ENCODE results near the gene KRTAP9-2.
"Not testable (repeated sequence)": the region's sequence is repeated elsewhere in the genome, so short reads cannot be mapped to it uniquely, and the experiment has no call there.

KRTAP9-2 gene, protein sequence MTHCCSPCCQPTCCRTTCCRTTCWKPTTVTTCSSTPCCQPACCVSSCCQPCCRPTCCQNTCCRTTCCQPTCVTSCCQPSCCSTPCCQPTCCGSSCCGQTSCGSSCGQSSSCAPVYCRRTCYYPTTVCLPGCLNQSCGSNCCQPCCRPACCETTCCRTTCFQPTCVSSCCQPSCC

DNA sequence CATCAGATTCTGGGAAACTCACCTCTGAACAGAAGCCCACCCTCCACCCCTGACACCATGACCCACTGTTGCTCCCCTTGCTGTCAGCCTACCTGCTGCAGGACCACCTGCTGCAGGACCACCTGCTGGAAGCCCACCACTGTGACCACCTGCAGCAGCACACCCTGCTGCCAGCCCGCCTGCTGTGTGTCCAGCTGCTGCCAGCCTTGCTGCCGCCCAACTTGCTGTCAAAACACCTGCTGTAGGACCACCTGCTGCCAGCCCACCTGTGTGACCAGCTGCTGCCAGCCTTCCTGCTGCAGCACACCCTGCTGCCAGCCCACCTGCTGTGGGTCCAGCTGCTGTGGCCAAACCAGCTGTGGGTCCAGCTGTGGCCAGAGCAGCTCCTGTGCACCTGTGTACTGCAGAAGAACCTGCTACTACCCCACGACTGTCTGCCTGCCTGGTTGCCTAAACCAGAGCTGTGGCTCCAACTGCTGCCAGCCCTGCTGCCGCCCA is at the start of gene KRTAP9-2:
Gene KRTAP9-2, plus strand, starts transcription at position 51 of the 498 bp plus-strand sequence. Its CDS starts 7 bp downstream, at position 58.
- DNase-seq: not testable (repeated sequence)

DNA sequence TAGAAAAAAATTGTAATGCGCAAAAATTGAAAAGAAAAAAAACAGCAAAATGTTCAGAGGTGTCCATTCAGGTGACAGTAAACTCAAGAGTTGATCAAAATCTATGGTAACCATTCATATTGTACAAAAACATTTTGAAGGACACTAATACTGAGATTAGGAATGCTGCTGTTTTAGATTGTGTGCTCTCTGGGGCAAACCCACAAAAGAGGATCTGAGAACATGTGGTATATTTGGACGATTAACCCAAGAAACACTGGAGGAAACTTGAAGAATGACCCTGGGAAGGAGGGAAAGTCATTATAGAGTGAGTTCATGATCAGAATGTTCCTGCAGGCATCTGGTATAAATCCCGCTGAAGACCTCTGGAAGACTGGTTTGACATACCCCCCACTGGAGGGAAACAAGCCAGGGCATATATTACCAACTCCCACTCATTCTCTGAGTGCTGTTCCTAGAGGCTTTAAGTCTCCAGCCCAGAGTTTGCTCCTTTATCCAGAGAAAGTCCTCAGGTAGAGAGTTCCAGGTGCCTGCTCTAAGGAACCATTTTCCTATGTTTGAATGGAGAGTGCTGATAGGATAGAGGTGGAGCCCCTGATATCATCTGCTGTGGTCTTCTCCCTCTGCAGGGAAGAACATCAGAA is 49.6 kb upstream of the KRTAP9-2 start:
- no peak for DNase-seq

DNA sequence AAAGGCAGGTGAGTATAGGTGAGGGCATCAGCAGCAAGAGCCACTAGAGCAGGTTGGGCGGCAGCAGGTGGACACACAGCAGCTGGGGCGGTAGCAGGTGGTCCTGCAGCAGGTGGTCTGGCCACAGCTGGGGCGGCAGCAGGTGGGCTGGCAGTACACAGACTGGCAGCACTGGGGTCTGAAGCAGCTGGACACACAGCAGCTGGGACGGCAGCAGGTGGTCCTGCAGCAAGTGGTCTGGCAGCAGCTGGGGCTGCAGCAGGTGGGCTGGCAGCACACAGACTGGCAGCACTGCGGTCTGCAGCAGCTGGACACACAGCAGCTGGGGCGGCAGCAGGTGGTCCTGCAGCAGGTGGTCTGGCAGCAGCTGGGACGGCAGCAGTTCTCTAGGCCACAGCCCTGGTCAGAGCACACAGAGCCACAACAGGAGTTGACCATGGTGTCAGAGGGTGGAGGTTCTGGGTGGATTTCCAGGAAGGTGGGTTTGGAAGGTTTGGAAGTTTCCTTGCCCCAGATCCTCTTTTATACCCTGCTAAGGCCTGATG is 48.6 kb upstream of the KRTAP9-2 start, which contains the start of gene KRTAP4-2:
Gene KRTAP4-2, minus strand, starts transcription at position 495 of the 545 bp plus-strand sequence. Its CDS starts 57 bp downstream, at position 438.
- DNase-seq: no peak

DNA sequence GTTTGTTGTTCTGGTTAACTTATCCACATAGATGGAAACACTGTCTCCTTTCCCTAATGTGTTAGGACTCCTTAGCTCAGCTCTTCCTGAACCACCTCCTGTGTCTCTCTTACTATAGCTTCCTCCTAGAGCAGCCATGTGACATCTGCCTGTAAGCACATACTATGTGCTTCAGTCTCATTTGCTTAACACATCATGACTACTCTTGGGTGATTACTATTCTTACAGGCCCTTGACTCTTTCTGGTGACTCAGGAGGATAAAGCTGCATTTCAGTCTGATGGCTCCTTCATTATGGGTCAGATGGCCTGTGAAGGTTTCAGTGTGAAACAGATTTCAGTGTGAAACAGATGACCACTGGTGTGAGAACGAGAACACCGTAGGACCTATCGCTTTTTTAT is 48.1 kb upstream of the KRTAP9-2 start:
- DNase-seq: no peak

DNA sequence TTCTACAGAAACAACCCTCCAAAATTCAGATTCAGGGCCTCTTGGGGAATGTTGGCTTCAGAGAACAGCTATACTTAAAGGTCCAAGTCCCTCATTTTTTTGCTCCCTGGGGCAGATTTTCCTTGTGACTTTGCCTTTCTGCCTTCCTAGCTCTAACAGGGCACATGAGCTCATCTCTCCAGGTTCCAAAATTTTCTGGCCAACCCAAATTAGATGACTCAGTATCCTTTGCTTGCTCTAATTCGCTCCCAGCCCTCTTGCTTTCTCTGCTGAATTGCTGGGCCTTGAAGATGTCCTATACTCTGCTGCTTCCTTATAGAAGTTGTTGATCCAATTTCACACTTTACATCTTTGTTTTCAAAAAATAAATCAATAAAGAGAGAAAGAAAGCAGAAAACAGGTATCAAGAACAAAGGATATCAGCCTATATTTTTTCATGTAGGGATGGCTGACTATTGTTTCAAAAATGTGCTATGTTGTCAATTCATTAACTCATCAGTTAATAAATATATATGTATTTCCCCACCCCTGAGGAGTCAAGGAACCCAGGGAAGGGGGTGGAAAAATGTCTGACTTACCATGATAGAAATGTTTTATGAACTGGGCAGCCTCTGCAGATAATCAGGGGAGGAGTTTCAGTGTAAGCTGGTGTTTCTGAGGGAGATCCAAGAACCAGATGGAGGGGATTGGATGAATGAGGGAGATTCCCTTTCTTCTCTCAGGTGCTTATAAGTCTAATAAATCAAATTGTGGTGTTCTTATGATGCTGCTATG is 47.4 kb upstream of the KRTAP9-2 start:
- no peak for DNase-seq

DNA sequence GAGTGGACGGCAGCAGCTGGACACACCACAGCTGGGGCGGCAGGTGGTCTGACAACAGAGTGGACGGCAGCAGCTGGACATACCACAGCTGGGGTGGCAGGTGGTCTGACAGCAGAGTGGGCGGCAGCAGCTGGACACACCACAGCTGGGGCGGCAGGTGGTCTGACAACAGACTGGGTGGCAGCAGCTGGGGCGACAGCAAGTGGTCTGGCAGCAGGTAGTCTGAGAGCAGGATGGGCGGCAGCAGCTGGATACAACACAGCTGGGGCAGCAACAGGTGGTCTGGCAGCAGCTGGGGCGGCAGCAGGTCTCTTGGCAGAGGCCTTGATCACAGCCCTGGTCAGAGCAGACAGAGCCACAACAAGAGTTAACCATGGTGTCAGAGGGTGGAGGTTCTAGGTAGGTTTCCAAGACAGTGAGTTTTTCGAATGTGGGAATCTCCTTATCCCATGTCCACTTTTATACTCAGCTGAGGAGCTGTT is 41.9 kb upstream of the KRTAP9-2 start, which contains the start of gene KRTAP4-1:
Gene KRTAP4-1, minus strand, starts transcription at position 432 of the 482 bp plus-strand sequence. Its CDS starts 57 bp downstream, at position 375.
- DNase-seq: no peak

DNA sequence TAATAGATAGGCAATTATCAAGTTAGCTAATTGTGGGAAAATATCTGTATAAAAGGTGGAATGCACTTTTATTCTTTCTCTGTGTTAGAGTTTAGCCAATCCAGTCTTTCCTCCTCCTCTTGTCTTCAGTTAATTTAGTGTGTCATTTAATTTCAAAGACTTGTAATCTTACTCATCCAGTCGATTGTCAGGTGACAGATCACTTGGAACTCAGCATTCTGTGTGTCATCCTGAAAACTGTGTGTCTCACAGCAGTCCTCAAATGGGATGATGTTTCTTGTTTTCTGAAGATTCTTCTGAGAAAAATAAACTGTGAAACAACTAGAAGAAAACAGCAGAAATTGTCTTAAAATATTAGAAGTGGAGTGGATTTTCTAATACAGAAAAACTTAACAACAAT is 41.4 kb upstream of the KRTAP9-2 start:
- no peak for DNase-seq

DNA sequence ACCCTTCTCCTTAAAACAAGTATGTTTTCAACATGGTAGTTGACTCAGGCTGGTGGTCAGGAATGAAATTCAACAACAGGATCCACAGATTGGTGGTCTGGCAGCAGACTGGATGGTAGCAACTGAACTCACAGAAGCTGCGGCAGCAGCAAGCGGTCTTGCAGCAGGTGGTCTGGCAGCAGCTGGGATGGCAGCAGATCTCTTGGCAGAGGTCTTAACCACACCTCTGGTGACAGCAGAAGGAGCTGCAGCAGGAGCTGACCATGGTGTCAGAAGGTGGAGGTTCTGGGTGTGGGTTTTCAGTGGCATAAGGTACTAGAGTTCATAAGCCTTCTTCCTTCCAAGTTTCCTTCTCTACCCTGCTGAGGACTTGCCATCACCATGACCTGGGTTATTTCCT is 39.6 kb upstream of the KRTAP9-2 start:
- no peak for DNase-seq

DNA sequence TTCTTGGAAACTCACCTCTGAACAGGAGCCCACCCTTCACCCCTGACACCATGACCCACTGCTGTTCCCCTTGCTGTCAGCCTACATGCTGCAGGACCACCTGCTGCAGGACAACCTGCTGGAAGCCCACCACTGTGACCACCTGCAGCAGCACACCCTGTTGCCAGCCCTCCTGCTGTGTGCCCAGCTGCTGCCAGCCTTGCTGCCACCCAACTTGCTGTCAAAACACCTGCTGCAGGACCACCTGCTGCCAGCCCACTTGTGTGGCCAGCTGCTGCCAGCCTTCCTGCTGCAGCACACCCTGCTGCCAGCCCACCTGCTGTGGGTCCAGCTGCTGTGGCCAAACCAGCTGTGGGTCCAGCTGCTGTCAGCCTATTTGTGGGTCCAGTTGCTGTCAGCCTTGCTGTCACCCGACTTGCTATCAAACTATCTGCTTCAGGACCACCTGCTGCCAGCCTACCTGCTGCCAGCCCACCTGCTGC is 36.6 kb upstream of the KRTAP9-2 start, which contains the start of gene KRTAP9-1:
Gene KRTAP9-1, plus strand, starts transcription at position 51 of the 482 bp plus-strand sequence. Its CDS starts 0 bp downstream, at position 51.
- DNase-seq: not testable (repeated sequence)

DNA sequence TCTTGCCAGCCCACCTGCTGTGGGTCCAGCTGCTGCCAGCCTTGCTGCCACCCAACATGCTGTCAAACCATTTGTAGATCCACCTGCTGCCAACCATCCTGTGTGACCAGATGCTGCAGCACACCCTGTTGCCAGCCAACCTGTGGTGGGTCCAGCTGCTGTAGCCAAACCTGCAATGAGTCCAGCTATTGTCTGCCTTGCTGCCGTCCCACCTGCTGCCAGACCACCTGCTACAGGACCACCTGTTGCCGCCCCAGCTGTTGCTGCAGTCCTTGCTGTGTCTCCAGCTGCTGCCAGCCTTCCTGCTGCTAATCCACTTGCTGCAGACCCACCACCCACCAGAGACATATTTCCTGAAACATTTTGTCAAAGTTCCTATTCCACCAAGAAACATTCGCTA is 36.1 kb upstream of the KRTAP9-2 start:
- no peak for DNase-seq

DNA sequence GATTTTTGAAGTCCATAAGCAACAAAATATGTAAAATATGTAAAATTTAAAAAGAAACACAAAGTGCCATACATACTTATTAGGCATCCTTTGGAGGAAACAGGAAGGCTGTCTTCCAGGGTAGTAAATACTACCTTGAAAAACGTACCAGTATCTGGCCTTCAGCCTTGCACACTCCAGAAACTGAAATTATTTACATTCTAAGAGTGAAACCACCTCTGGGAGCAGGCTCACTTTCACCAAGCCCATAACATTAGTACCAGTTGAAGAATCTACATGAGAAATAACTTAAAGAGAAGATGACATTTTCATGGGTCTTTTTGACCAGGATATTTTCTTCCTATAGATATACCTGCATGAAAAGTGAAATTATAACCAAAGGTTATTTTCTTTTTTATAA is 30.4 kb upstream of the KRTAP9-2 start:
- no peak for DNase-seq

DNA sequence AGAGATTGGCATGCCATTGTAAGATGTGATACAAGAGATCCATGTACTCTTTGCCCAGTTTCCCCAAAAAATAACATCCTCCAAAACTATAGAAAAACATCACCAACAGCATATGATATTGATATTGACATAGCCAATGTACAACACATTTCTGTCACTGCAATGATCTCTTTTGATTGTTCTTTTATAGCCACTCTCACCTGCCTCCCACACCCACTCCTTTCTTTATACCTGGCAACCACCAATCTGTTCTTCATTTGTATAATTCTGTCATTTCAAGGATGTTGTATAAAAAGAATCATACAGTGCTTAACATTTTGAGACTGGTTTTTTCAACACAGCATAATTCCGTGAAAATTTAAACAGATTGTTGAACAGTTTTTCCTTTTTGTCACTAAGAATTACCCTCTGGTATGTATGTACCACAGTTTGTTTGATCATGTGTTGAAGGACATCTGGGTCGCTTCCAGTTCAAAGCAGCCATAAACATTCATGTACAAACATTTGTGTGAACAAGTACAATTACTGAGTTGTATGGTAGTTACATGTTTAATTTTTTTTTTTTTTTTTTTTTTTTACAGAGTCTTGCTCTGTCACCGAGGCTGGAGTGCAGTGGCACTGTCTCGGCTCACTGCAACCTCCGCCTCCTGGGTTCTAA is 26.9 kb upstream of the KRTAP9-2 start:
- no peak for DNase-seq

DNA sequence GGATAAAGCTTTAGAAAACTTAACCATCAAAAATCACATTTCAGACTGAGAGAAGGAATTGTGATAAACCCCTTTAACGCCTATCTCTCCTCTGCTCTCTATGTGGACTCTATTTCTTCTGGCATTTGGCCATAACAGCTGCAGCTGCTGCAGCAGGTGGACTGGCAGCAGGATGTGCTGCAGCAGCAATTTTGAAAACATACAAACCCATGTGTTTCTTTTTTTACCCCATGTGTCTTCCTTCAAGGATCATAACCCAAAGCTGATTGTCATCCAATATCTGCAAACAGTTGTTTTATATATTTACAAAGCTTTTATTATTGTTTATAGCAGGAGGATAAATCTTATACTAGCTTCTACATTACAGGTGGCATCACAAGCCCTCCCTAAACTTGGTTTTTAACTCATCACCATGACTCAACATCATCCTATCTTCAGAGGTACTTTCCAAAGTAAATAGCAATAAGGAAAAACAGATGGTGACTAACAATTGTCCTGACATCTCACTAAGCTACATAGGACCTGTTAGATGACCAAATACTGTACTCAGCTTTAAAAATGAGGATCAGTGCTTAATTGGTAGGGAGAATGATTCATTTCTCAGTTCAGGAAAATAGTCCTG is 14.5 kb upstream of the KRTAP9-2 start:
- no peak for DNase-seq

DNA sequence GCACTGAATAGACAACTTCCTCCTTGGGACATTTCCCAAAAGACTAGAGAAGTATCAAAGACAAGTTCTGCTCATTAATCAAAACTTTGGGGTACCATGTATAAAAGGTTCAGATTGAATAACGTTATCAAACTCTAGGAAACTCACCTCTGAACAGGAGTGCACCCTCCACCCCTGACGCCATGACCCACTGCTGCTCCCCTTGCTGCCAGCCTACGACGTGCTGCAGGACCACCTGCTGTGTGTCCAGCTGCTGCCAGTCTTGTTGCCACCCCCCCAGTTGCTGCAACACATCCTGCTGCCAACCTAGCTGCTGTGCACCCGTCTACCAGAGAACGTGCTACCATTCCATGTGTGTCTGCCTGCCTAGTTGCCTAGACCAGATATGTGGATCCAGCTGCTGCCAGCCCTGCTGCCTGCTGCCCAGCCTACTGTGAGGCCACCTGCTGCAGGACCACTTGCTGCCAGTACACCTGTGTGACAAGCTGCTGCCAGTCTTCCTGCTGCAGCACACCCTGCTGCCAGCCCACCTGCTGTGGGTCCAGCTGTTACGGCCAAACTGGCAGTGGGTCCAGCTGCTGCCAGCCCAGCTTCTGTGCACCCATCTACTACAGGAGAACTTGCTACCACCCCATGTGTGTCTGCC is 13.8 kb upstream of the KRTAP9-2 start:
- DNase-seq: no peak

DNA sequence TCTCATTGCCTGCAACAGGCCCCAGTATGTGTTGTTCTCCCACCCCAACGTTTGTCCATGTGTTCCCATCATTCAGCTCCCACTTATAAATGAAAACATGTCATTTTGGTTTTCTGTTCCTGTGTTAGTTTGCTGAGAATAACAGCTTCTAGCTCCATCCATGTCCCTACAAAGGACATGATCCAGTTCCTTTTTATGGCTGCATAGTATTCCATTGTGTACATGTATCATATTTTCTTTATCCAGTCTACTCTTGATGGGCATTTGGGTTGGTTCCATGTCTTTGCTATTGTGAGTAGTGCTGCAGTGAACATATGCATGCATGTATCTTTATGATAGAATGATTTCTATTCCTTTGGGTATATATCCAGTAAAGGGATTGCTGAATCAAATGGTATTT is 10.8 kb upstream of the KRTAP9-2 start:
- no peak for DNase-seq

DNA sequence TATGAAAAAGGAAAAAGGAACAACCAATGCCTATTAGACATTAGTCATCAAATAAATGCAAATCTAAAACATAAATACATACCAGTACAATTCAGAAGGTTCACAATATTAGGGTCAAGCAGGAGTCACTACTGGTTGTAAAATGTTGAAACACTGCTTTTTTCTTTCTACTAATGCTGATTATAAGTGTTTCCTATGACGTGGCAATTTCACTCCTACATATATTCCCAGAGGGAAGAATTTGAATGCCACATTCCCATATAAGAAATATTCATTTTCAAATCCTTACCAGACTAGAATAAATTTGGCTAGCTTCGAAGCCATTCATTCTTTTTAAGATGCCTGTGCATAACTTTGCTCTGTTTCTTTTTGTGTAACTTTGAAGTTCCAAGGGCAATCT is 2.6 kb upstream of the KRTAP9-2 start:
- DNase-seq: no peak

DNA sequence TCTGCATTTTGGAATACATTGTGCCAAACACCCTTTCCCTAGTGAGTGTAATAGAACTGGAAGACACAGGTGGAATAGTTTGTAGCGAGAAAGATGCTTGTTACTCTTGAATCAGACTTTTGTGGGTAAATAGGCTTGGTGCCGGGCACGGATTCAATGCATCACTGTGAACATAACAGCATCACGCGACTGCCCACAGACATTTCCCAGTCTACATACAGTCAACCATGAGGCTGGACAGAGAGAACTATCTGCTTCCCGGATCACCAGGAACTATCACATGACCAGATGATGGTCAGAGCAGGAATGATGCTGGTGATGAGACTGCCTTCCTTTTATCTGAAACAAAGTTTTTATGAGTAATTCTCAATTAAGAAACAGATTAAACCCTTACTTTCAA is 397 bp upstream of the KRTAP9-2 start:
- no peak for DNase-seq

DNA sequence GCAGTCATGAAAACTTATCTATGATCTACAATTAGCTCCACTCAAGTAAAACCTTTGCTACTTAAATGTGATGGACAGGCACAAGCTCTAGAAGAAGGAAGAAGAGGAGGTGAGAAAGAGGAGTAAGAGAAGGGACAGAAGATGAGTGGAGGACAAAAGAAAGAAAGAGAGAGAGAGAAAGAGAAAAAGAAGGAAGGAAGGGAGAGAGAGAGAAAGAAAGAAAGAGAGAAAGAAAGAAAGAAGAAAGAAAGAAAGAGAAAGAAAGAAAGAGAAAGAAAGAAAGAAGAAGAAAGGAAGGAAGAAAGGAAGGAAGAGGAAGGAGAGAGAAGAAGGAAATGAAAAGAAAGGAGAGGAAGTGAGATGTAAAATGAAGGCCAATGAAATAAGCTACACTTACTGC is 3.6 kb downstream of the KRTAP9-2 start:
- DNase-seq: no peak

DNA sequence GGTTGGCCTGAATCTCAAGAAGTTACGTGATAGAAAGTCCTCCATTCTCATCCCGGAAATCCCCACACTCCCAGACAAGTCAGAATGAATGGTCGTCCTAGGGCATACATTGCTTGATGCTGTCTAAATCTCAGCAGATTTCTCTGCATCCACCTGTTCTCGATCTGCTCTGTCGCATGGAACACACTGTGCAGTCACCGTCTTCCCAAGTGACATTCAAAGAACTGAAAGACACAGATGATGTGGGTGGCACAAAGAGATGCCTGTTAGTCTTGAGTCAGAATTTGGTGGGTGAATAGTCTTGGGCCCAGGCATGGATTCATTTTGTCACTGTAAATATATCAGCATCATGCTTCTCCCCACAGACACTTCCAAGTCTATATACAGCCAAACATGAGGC is 5.3 kb downstream of the KRTAP9-2 start:
- DNase-seq: no peak

DNA sequence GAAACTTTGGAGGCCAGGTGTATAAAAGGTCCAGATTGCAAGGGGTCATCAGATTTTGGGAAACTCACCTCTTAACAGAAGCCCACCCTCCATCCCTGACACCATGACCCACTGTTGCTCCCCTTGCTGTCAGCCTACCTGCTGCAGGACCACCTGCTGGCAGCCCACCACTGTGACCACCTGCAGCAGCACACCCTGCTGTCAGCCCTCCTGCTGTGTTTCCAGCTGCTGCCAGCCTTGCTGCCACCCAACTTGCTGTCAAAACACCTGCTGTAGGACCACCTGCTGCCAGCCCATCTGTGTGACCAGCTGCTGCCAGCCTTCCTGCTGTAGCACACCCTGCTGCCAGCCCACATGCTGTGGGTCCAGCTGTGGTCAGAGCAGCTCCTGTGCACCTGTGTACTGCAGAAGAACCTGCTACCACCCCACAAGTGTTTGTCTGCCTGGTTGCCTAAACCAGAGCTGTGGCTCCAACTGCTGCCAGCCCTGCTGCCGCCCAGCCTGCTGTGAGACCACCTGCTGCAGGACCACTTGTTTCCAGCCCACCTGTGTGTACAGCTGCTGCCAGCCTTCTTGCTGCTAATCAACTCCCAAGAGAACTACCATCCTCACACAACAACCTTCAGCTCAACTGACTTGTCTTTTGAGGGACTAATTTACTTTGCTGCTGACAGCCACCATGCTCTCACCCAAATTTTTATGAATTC is 6.1 kb downstream of the KRTAP9-2 start, which contains the start of gene KRTAP9-3:
Gene KRTAP9-3, plus strand, starts transcription at position 51 of the 707 bp plus-strand sequence. Its CDS starts 53 bp downstream, at position 104.
- DNase-seq: not testable (repeated sequence)

Data from activated CD8-positive, alpha-beta memory T cell treated with anti-CD3 and anti-CD28 coated beads for 24 hours (primary cell).